HepG2 (cell line): ENCODE measurements around the gene NT5C1B. TPM values are rescaled to one million over a fixed set of nuclear protein-coding genes. Genes with fewer than 3 reads are reported as not detected.

Experiments used
- ATAC-seq: fragments of 200-7000 bp; cut with Tn5 transposase; 3 replicates; pipeline ENCODE4 v1.9.1; 2020; ENCODE audit warnings: mild to moderate bottlenecking, moderate library complexity
- BruUV-seq: library from RNA; stranded (reverse); fragments of 400-500 nt; replicated peaks from 2 replicates; lab custom pipeline; 2021; lab: Mats Ljungman, UMichigan
- CTCF ChIA-PET: fragments of 300-600 bp; formaldehyde crosslinking; extraction: SDS; loops from one replicate; lab custom pipeline; 2021; ENCODE audit warnings: low total read pairs, inconsistent platforms, low intra/inter-chr PET ratio; lab: Yijun Ruan, JAX
- POLR2A ChIA-PET: fragments of 350-600 bp; sonication (Branson Sonifier 250); formaldehyde crosslinking; loops from one replicate; lab custom pipeline; 2020; ENCODE audit warnings: antibody characterized with exemption, inconsistent platforms; lab: Yijun Ruan, JAX
- DNase-seq: peaks from one replicate; pipeline ENCODE4 v3.0.0-alpha.2; 2015; ENCODE audit warnings: low spot score
- FAIRE-seq: peaks from 3 replicates; lab custom pipeline; 2011; peaks lifted over from hg19 to GRCh38; lab: Jason Lieb, UNC
- H2AFZ ChIP-seq: one replicate; pipeline ENCODE4 v1.6.1; 2011; ENCODE audit warnings: low read length, inconsistent platforms
- H3K27ac ChIP-seq: fragments of 300-600 bp; 3 replicates; pipeline ENCODE4 v1.8.0; 2011; ENCODE audit warnings: mixed run types, mild to moderate bottlenecking, mixed read lengths, low read length, inconsistent platforms; ENCODE audit not compliant: insufficient read depth; ENCODE audit errors: extremely low read length
- H3K27me3 ChIP-seq, 2 experiments: fragments of 200-600 bp in 1 of 2; 2 replicates in 1 of 2; 3 replicates in 1 of 2; pipeline versions ENCODE4 v1.6.0 to v1.8.0; 2011; ENCODE audit warnings: low read length in 2 of 2, mild to moderate bottlenecking in 2 of 2, moderate library complexity in 2 of 2, inconsistent platforms in 1 of 2; ENCODE audit not compliant: insufficient read depth in 2 of 2, control insufficient read depth in 1 of 2
- H3K36me3 ChIP-seq, 2 experiments: fragments of 200-600 bp in 1 of 2; replicated peaks in 1 of 2; 2 replicates in 1 of 2; 3 replicates in 1 of 2; pipeline versions ENCODE4 v1.5.1 to v1.8.0; 2011; ENCODE audit warnings: low read length in 2 of 2, inconsistent platforms in 1 of 2; ENCODE audit not compliant: insufficient read depth in 2 of 2, control insufficient read depth in 1 of 2
- H3K4me1 ChIP-seq: 2 replicates; pipeline ENCODE4 v1.5.1; 2012; ENCODE audit warnings: low read length, inconsistent platforms; ENCODE audit not compliant: insufficient read depth
- H3K4me2 ChIP-seq: 2 replicates; pipeline ENCODE4 v1.6.0; 2011; ENCODE audit warnings: low read depth, low read length, inconsistent platforms
- H3K4me3 ChIP-seq, 3 experiments: fragments of 200-600 bp in 1 of 3; sonication (generic), shearing (Covaris generic) in 1 of 3; replicated peaks in 1 of 3; 2 replicates each; pipeline ENCODE4 v1.5.1; 2011 to 2016; ENCODE audit warnings: low read length in 3 of 3, inconsistent platforms in 2 of 3, low read depth in 2 of 3, mild to moderate bottlenecking in 2 of 3, control low read depth in 1 of 3, mixed read lengths in 1 of 3; ENCODE audit not compliant: insufficient read depth in 1 of 3
- H3K79me2 ChIP-seq: one replicate; pipeline ENCODE4 v1.6.1; 2011; ENCODE audit warnings: low read length, inconsistent platforms; ENCODE audit not compliant: insufficient read depth
- H3K9ac ChIP-seq: 2 replicates; pipeline ENCODE4 v1.6.0; 2011; ENCODE audit warnings: mild to moderate bottlenecking, low read depth, low read length, inconsistent platforms; ENCODE audit not compliant: insufficient read depth
- H3K9me3 ChIP-seq: 2 replicates; pipeline ENCODE4 v1.5.1; 2012; ENCODE audit warnings: mild to moderate bottlenecking, low read length
- H4K20me1 ChIP-seq: 2 replicates; pipeline ENCODE4 v1.6.0; 2011; ENCODE audit warnings: inconsistent platforms, mild to moderate bottlenecking, low read length, moderate library complexity; ENCODE audit not compliant: insufficient read depth
- CBX5 ChIP-seq: sonication (generic); formaldehyde crosslinking; IDR thresholded peaks from 2 replicates; pipeline ENCODE4 v1.4.0; 2020; ENCODE audit warnings: missing genetic modification reagents, borderline replicate concordance
- MTA1 ChIP-seq: sonication (generic); formaldehyde crosslinking; IDR thresholded peaks from 2 replicates; pipeline ENCODE4 v1.4.0; 2020; ENCODE audit warnings: missing genetic modification reagents, mild to moderate bottlenecking, borderline replicate concordance
- RARA ChIP-seq: IDR thresholded peaks from 2 replicates; pipeline ENCODE4 v1.6.1; 2016; ENCODE audit warnings: missing genetic modification reagents, missing compliant biosample characterization
- TMF1 ChIP-seq: sonication (generic); formaldehyde crosslinking; IDR thresholded peaks from 2 replicates; pipeline ENCODE4 v1.8.1; 2022; ENCODE audit warnings: low read depth, missing genetic modification reagents
- ZNF337 ChIP-seq: sonication (generic); formaldehyde crosslinking; IDR thresholded peaks from 2 replicates; pipeline ENCODE4 v1.5.1; 2020; ENCODE audit warnings: missing genetic modification reagents, low read depth, mild to moderate bottlenecking, borderline replicate concordance
- ZNF577 ChIP-seq: sonication (generic); formaldehyde crosslinking; IDR thresholded peaks from 2 replicates; pipeline ENCODE4 v1.4.0; 2020; ENCODE audit warnings: mild to moderate bottlenecking, low read depth, missing genetic modification reagents, borderline replicate concordance
- ZNF883 ChIP-seq: sonication (generic); formaldehyde crosslinking; IDR thresholded peaks from 2 replicates; pipeline ENCODE4 v1.5.1; 2020; ENCODE audit warnings: mild to moderate bottlenecking, missing genetic modification reagents; ENCODE audit errors: not compliant biosample characterization
- WGBS: methylation state at CpG from one replicate; pipeline ENCODE4 v1.1.6; 2017; ENCODE audit warnings: low lambda C conversion rate; 5-methylcytosine and 5-hydroxymethylcytosine counted together
- in situ Hi-C: cut with HindIII; loops from 2 replicates; pipeline ENCODE4 v1.10.0; 2017; ENCODE audit warnings: low pct_unique_long_range_greater_than_20kb; ENCODE audit not compliant: extremely low pct_ligation_motif_present
- intact Hi-C: fragments of 100-400 bp; cut with micrococcal nuclease; formaldehyde crosslinking; loops from one replicate; pipeline ENCODE4 v1.10.0; 2022; ENCODE audit not compliant: unreplicated experiment
- polyA plus RNA-seq, 8 experiments: library from polyadenylated mRNA; depleted of rRNA in 3 of 8; stranded (reverse) in 7 of 8; unstranded in 1 of 8; fragments of >200 nt; fragmentation: Illumina TruSeq in 4 of 8; extraction: Trizol in 4 of 8; gene quantifications; 2 replicates each; pipeline versions ENCODE4 v1.2.1 to v1.2.3, GENCODE V29; 2011 to 2016; ENCODE audit warnings: low read depth in 4 of 8, missing spikeins in 1 of 8, mixed read lengths in 1 of 8; ENCODE audit not compliant: insufficient read depth in 1 of 8
- total RNA-seq, 5 experiments: library from RNA; depleted of rRNA; stranded (reverse); fragments of >200 nt; fragmentation: Illumina TruSeq; extraction: Trizol; gene quantifications; 2 replicates each; pipeline ENCODE4 v1.2.3, GENCODE V29; 2016; ENCODE audit warnings: low read depth in 1 of 5
- TF ChIP-seq, protein P1 (sequence below): IDR thresholded peaks from 2 replicates; pipeline ENCODE4 v1.6.1; 2012; ENCODE audit warnings: low read length, improper control_type of control experiment
- TF ChIP-seq, protein P2 (sequence below): sonication (generic); formaldehyde crosslinking; IDR thresholded peaks from 2 replicates; pipeline ENCODE4 v1.5.0; 2020; ENCODE audit warnings: mild to moderate bottlenecking, missing genetic modification reagents

NT5C1B gene
- total and polyA plus RNA-seq, 2 of the 13 experiments (the other 11 are each of a cell fraction or from before 2014, with no cell fraction given) = not detected

GRCh38 chr2:18588049-18588448, 1.3 kb downstream of the NT5C1B start:
- intact Hi-C loops = no loop called here
- Histone ChIP-seq H3K79me2 (no peaks in the 10 kb centered on the region), H4K20me1 (no peaks in the 10 kb centered on the region), H3K4me2 (no peak overlapping the region)
- no peak for ATAC-seq
- no TSS peak for BruUV-seq
- no peak for TF ChIP-seq TMF1 (CRISPR knock-in tag)
- no peak for TF ChIP-seq CBX5
- TF ChIP-seq ZNF577 (CRISPR knock-in tag) = no peak
- no peak for TF ChIP-seq MTA1 (CRISPR knock-in tag)
- TF ChIP-seq, protein P1, sequence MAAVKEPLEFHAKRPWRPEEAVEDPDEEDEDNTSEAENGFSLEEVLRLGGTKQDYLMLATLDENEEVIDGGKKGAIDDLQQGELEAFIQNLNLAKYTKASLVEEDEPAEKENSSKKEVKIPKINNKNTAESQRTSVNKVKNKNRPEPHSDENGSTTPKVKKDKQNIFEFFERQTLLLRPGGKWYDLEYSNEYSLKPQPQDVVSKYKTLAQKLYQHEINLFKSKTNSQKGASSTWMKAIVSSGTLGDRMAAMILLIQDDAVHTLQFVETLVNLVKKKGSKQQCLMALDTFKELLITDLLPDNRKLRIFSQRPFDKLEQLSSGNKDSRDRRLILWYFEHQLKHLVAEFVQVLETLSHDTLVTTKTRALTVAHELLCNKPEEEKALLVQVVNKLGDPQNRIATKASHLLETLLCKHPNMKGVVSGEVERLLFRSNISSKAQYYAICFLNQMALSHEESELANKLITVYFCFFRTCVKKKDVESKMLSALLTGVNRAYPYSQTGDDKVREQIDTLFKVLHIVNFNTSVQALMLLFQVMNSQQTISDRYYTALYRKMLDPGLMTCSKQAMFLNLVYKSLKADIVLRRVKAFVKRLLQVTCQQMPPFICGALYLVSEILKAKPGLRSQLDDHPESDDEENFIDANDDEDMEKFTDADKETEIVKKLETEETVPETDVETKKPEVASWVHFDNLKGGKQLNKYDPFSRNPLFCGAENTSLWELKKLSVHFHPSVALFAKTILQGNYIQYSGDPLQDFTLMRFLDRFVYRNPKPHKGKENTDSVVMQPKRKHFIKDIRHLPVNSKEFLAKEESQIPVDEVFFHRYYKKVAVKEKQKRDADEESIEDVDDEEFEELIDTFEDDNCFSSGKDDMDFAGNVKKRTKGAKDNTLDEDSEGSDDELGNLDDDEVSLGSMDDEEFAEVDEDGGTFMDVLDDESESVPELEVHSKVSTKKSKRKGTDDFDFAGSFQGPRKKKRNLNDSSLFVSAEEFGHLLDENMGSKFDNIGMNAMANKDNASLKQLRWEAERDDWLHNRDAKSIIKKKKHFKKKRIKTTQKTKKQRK = no peak
- TF ChIP-seq RARA (CRISPR knock-in tag) = no peak
- no peak for TF ChIP-seq ZNF883
- no peak for TF ChIP-seq ZNF337 (CRISPR knock-in tag)
- TF ChIP-seq, protein P2, sequence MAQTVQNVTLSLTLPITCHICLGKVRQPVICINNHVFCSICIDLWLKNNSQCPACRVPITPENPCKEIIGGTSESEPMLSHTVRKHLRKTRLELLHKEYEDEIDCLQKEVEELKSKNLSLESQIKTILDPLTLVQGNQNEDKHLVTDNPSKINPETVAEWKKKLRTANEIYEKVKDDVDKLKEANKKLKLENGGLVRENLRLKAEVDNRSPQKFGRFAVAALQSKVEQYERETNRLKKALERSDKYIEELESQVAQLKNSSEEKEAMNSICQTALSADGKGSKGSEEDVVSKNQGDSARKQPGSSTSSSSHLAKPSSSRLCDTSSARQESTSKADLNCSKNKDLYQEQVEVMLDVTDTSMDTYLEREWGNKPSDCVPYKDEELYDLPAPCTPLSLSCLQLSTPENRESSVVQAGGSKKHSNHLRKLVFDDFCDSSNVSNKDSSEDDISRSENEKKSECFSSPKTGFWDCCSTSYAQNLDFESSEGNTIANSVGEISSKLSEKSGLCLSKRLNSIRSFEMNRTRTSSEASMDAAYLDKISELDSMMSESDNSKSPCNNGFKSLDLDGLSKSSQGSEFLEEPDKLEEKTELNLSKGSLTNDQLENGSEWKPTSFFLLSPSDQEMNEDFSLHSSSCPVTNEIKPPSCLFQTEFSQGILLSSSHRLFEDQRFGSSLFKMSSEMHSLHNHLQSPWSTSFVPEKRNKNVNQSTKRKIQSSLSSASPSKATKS = no peak
- TF ChIP-seq, all 625 proteins: peak for 0
- no peaks in the 10 kb centered on the region for H3K9me3 ChIP-seq
- H2AFZ ChIP-seq = no peak overlapping the region
- in situ Hi-C loops = no loop called here
- H3K4me1 ChIP-seq = no peaks in the 10 kb centered on the region
- H3K27me3 ChIP-seq = no peaks in the 10 kb centered on the region
- H3K4me3 ChIP-seq = no peak overlapping the region
- H3K27ac ChIP-seq = no peak overlapping the region
- FAIRE-seq = no peak
- no peak for DNase-seq
- H3K9ac ChIP-seq = no peak overlapping the region
- ChIA-PET POLR2A (no interaction called here), CTCF (no interaction called here)
- 75% methylated on average over 1 of the region's 1 CpG for WGBS
- no peaks in the 10 kb centered on the region for H3K36me3 ChIP-seq
